Right atrium auricular region (tissue), 2 donors: Measurements from ENCODE around the gene ADGRF5. TPM values are rescaled to one million over a fixed set of nuclear protein-coding genes. Genes with fewer than 3 reads are reported as not detected.
A peak's percentile ranks its signal among the peaks of the same experiment; 100 is the strongest.

ENCODE experiments used
- DNase-seq: peaks from one replicate; pipeline ENCODE4 v3.0.0-alpha.2; 2019; ENCODE audit warnings: low spot score
- H3K27ac ChIP-seq, 2 donors: fragments of 200-600 bp; sonication (generic); 1 replicate in 1 of 2; 2 replicates in 1 of 2; pipeline ENCODE4 v1.5.1; 2016 to 2019
- H3K27me3 ChIP-seq, 2 donors: fragments of 200-600 bp; sonication (generic); one replicate each; pipeline versions ENCODE4 v1.5.1 to v1.6.0; 2017 to 2019
- H3K36me3 ChIP-seq: fragments of 200-600 bp; sonication (generic); one replicate; pipeline ENCODE4 v1.5.1; 2016
- H3K4me1 ChIP-seq, 2 donors: fragments of 200-600 bp; sonication (generic); one replicate each; pipeline versions ENCODE4 v1.5.1 to v1.6.0; 2017 to 2019
- H3K4me3 ChIP-seq, 2 donors: fragments of 200-600 bp; sonication (generic); 1 replicate in 1 of 2; 2 replicates in 1 of 2; pipeline ENCODE4 v1.5.1; 2017 to 2019; ENCODE audit warnings: mild to moderate bottlenecking in 1 of 2, moderate library complexity in 1 of 2
- H3K9me3 ChIP-seq, 2 donors: fragments of 200-600 bp; sonication (generic); one replicate each; pipeline ENCODE4 v1.5.1; 2019
- CTCF ChIP-seq, 2 donors: fragments of 200-600 bp; sonication (generic); IDR thresholded peaks; one replicate each; pipeline ENCODE4 v1.5.1; 2019; ENCODE audit warnings: antibody characterized with exemption in 2 of 2
- total RNA-seq, 2 donors: library from RNA; depleted of rRNA; stranded (reverse); fragments of >200 nt; gene quantifications; one replicate each; pipeline ENCODE4 v1.1.0, GENCODE V29; 2016

ADGRF5 gene
- total RNA-seq, 2 donors from 2014 or later: 38.4 to 59.4 TPM

GRCh38 chr6:46937642-46938041, 15.9 kb upstream of the ADGRF5 start:
- H3K36me3 ChIP-seq: no peaks in the 10 kb centered on the region
- no peaks in the 10 kb centered on the region for H3K9me3 ChIP-seq
- no peak overlapping the region for H3K4me3 ChIP-seq
- H3K27me3 ChIP-seq: no peaks in the 10 kb centered on the region
- no peak for DNase-seq
- no peak for TF ChIP-seq CTCF (IDR thresholded peaks at IDR 0.05)
- H3K4me1 ChIP-seq: peaks cover 0 to 18% of the 10 kb centered on the region in 2 donors
- H3K27ac ChIP-seq: no peak overlapping the region

GRCh38 chr6:46935687-46936086, 13.9 kb upstream of the ADGRF5 start:
- H3K9me3 ChIP-seq: no peaks in the 10 kb centered on the region
- no peaks in the 10 kb centered on the region for H3K27me3 ChIP-seq
- no peak for TF ChIP-seq CTCF (IDR thresholded peaks at IDR 0.05)
- H3K27ac ChIP-seq: peak overlapping the region; percentile 2 to 36
- H3K36me3 ChIP-seq: no peaks in the 10 kb centered on the region
- H3K4me1 ChIP-seq: peaks cover 0 to 18% of the 10 kb centered on the region in 2 donors
- no peak overlapping the region for H3K4me3 ChIP-seq
- DNase-seq: no peak

GRCh38 chr6:46933751-46934150, 12.0 kb upstream of the ADGRF5 start:
- no peaks in the 10 kb centered on the region for H3K27me3 ChIP-seq
- no peak overlapping the region for H3K4me3 ChIP-seq
- H3K9me3 ChIP-seq: no peaks in the 10 kb centered on the region
- H3K36me3 ChIP-seq: no peaks in the 10 kb centered on the region
- no peak for TF ChIP-seq CTCF (IDR thresholded peaks at IDR 0.05)
- H3K4me1 ChIP-seq: peaks cover 0 to 13% of the 10 kb centered on the region in 2 donors
- no peak for DNase-seq
- H3K27ac ChIP-seq: peak overlapping the region; percentile 46 to 56

- TF ChIP-seq CTCF (IDR thresholded peaks at IDR 0.05): no peak
- Histone ChIP-seq H3K36me3 (no peaks in the 10 kb centered on the region), H3K4me3 (no peak overlapping the region), H3K4me1 (peaks cover 0 to 13% of the 10 kb centered on the region in 2 donors), H3K9me3 (no peaks in the 10 kb centered on the region), H3K27me3 (no peaks in the 10 kb centered on the region), H3K27ac (peak overlapping the region; percentile 50 to 56)
- no peak for DNase-seq
Observed at GRCh38 chr6:46932526-46933319, 11.0 kb upstream of the ADGRF5 start.

GRCh38 chr6:46931416-46931815, 9.7 kb upstream of the ADGRF5 start:
- Histone ChIP-seq H3K4me1 (peaks cover 0 to 16% of the 10 kb centered on the region in 2 donors), H3K27ac (no peak overlapping the region), H3K36me3 (no peaks in the 10 kb centered on the region), H3K9me3 (no peaks in the 10 kb centered on the region), H3K4me3 (no peak overlapping the region), H3K27me3 (no peaks in the 10 kb centered on the region)
- no peak for DNase-seq
- no peak for TF ChIP-seq CTCF (IDR thresholded peaks at IDR 0.05)

GRCh38 chr6:46930331-46930730, 8.6 kb upstream of the ADGRF5 start:
- Histone ChIP-seq H3K27ac (no peak overlapping the region), H3K36me3 (no peaks in the 10 kb centered on the region), H3K4me1 (peaks cover 0 to 26% of the 10 kb centered on the region in 2 donors), H3K4me3 (no peak overlapping the region), H3K9me3 (no peaks in the 10 kb centered on the region), H3K27me3 (no peaks in the 10 kb centered on the region)
- no peak for DNase-seq
- TF ChIP-seq CTCF (IDR thresholded peaks at IDR 0.05): no peak
